Glomerular visceral epithelial cell (primary cell): Measurements from ENCODE around the gene CD99L2.

ENCODE experiments used
- DNase-seq: peaks from one replicate; pipeline ENCODE4 v3.0.0-alpha.2; 2016; ENCODE audit errors: extremely low spot score

The CD99L2 gene, protein sequence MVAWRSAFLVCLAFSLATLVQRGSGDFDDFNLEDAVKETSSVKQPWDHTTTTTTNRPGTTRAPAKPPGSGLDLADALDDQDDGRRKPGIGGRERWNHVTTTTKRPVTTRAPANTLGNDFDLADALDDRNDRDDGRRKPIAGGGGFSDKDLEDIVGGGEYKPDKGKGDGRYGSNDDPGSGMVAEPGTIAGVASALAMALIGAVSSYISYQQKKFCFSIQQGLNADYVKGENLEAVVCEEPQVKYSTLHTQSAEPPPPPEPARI

DNA sequence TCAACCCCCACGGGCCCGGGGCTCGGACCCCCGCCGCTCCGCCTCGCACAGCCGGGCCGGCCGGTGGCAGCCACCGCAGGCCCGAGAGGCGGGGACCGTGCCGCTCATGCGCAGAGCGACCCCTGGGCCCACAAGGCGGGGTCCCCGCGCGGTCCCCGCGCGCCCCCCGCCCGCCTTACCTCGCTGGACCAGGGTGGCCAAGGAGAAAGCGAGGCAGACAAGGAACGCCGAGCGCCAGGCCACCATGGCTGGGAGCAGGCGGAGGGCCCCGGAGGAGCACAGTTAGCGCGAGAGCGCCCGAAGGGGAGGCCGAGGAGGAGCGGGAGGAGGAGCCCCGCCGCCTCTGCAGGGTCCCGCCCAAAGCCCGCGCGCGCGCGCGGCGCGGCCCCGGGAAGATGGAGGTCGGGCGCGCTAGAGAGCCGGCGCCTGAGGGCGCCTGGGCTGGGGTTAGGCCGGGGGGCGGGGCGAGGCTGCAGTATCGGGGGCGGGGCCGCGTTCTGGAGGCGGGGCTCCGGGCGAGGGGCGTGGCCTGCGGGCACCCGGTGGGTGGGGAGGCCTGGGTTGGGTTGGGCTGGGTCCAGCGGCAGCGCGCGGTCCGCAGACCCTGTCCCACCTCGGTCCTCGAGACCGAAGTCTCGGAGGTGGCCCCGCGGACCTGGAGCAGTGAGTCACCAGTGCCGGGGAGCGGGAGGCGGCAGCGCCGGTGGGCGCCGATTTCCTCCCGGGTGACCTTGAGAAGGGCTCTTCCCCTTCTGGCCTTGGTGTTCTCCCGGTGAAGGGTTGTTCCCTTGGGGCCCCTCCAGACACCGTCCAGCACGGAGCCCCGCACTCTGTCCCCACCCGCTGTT, at the start of gene CD99L2:
TSS of gene CD99L2 (minus strand) at position 326 of the 848 bp plus-strand sequence. CDS start at position 246, 80 bp downstream.
- DNase-seq: peak; percentile 87

DNA sequence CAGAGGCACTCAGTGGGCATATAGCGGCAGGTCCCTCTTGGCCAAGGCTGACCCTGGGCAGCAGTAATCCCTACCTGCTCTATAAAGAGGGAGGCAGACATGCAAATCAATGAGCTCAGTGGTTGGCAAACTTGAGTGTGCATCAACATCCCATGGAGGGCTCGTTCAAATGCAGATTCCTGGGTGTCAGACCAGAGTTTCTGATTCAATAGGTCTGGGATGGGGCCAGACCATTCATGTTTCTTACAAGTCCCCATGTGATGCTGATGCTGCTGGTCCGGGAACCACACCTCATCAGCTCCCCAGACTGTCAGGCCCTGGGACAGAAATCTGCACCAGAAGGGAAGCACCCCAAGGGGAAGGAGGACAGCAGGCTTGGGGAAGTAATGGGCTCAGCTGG, 45.8 kb upstream of the CD99L2 start:
- DNase-seq: no peak

DNA sequence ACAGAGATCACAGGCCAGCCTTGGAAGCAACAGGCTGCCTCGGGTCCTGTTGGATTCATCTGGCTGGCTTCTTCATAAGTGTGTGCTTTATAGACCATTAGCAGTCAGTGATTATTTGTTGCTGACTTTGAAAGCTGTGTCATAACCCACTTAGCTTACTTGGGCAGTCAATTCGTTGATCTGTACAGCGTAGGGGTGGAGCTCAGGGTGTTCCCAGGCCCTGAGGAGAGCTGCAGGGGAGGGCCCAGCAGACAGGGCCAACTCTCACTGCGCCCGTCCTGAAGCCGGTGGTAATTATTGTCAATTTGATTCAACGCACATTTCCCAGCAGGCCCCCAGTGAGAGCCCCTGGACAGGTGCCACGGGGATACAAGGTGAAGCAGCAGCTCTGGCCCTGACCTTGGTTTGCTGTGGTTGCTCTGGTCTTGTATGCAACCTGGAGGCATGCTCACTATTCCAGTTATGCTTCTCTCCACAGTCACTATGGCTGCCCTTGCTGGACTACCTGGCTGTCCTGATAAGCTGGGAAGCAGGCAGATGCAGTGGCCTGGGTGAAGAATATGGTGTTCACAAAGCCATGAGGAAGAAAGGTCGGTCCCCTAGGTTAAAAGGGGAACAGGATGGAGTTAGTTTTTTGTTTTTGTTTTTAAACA, 44.6 kb upstream of the CD99L2 start:
- DNase-seq: no peak

DNA sequence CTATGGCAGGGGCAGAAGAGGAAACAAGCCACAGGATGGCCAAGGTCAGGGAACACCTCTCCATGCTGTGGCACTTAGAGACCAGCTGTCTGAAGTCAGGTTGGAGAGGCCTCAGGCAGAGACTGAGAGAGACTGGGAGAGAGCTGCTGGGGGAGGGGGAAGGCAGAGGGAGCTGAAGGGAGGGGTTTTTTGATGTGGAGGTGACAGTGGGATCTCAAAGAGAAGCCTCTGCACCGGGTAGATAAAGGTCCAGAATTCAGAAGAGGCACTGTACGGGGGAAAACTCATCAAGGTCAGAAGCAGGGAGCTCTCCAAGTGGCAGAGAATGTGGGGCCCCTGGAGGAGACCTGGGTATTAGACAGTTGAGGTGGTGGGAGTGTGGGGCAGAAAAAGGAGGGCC, 43.1 kb upstream of the CD99L2 start:
- DNase-seq: no peak

DNA sequence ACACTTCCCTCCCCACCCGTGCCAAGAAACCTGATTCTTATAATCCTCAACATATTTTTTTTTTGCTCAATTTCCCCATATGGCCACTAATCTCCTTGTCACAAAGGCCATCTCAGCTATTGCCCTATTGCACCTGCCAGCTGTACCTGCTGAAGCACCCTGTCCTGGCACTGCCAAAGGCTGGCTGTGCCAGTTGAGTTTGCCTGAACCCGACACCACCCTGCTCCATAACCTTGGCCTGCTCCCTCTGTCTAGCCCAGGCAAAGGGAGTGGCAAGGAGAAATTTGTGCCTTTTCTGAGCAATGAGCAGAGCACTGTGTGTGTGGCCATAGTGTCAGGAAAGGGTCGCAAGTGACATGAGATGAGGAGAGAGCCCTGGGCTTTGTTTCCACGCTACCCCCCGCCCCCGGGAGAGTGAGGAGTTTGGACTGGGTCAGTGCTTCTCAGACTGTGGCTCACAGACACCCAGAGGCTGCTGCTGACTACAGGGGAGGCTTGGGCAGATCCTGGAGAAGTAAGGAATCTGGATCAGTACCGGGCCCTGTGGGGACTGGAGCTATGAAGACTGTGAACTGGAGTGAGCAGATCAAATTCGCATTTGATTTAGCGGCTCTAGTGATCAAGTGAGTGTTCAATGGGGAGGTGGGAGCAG, 42.5 kb upstream of the CD99L2 start:
- DNase-seq: no peak

DNA sequence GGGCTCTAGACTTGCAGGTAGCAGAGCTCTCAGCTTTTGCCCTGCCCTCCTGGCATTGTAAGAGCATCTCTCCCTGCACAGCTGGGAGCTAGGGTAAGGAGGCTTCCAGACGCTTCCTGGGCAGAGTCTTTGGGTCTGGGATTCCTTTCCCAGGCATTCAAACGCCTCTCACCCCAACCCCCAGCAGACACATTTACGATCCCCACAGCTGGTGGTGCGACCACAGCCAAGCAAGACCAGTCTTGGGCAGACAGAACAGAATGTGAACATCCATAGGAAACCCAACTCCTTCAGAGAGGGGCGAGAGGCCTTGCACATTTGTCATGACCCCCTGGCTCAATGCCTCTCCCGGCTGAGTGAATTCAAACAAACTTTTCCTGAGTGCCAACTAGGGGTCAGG, 38.1 kb upstream of the CD99L2 start:
- no peak for DNase-seq

DNA sequence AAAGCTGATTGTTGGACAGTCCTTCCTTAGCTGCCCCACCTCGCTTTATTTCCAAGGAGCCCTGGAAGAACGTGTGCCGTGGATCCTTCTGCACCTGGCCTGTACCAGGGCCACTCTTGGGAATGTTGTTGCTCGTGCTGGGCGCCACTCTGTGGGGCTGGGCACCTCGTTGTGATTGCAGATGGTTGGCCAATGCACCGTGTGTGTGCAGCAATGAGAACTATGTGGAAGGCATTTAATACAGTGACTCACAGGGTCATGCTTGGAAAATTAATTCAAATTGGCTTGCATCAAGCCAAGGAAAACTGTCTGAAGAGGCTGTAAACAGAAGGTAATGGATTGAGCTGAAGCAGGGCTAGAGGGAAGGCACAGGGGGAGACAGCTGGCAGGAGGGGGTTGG, 37.0 kb upstream of the CD99L2 start:
- DNase-seq: peak; percentile 18

DNA sequence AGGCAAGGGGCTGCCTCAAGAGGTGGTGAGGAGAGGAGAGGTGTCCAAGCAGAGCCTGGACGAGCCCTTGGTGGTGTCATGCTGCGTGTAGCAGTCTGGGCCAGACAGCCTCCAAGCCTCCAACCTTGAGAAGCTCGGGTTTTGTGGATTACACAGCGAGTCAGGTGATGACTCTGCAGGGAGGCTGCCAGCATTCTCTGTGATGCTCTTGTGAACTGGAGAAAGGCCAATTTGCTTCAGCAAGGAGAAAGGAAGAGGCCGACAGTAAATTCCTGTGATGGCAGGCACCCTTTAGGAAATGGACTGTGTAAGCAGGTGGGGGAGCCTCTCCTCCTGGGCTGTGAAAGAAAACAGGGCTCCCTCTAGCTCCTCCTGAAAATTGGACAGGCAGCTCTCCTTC, 36.0 kb upstream of the CD99L2 start:
- DNase-seq: peak; percentile 57

DNA sequence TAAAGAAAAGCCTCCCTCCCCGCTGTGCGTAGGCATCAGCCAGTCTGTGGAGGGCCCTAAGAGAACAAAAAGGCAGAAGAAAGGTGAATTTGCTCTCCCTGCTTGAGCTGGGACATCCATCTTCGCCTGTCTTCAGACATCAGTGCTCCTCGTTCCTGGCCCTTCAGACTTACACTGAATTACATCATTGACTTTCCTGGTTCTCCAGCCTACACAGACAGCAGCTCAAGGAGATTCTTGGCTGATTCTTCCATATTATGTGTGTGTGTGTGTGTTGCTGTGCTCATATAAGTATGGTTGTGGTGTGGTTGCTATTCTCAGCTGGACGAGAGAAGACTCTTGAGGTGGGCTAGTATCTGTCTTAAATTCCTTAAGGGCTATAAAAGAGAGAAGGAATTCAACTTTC, 35.5 kb upstream of the CD99L2 start:
- DNase-seq: no peak

DNA sequence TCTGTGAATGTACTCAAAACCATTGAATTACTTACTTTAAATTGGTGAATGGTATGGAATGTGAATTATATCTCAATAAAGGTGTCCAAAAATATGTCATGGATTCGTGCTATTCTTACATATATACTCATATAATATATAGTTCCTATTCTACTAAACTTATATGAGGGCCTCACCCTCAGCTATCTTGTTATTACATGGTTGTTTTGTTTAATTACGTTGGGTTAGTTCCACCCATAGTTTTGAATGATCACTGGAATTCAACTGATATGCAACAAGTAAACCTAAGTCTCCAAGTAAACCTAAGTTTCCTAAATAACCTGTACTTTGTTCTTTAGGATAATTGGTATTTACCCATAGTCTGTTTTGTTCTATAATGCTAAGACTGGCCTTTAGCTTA, 30.6 kb upstream of the CD99L2 start:
- DNase-seq: no peak

DNA sequence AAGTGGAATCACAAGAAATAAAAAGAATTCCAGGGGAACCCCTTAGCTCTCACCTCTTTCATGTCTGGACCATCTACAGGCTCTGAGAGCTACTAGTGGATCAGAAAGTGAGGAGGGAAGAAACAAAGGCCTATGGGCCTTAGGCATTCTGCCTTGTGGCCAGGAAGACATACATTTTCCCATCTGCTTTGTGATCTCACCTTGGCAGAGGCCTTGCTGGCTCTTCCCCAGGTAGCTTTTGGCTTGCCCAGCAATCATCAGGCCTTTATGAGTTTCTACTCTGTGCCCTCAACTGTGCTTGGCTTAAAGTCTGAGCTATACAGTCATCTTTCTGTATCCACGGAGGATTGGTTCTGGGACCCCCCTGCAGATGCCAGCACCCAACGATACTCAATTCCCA, 28.3 kb upstream of the CD99L2 start:
- DNase-seq: no peak

DNA sequence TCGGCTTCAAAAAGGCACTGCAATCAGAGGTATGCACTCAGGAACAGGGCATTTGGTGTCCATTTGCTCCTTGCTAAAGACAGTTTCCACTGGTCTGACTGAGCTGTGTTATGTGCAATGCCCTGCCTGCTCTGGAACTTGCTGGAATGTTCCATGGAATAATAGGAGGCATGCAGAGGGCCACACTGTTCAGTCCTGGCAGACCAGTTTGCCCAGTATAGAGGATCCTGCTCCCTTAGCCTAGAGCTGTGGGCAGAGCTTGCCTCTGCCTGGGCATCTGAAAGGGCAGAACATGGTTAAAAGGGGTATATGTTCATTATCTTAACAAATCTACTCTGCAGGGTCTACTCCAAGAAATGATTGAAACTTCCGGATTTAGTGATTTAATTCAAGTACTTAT, 27.8 kb upstream of the CD99L2 start:
- no peak for DNase-seq

DNA sequence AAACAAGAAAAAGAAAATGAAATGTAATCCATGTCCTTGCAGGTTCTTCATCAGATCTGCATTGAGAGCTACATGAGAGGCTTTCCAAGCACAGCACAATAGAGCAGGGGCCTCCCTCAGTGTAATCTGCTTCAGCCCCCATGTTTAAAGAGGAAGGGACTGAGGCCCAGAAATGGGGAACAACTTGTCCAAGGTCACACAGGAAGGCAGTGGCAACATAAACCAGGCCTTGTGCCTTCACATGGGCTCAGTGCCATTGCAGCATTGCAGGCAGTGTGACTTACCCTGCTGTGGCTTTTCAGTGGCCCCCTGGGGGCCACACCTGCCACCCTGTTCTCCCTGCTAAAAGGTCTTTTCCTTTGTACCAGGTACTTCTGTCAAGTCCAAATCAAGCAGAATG, 20.9 kb upstream of the CD99L2 start:
- DNase-seq: no peak

DNA sequence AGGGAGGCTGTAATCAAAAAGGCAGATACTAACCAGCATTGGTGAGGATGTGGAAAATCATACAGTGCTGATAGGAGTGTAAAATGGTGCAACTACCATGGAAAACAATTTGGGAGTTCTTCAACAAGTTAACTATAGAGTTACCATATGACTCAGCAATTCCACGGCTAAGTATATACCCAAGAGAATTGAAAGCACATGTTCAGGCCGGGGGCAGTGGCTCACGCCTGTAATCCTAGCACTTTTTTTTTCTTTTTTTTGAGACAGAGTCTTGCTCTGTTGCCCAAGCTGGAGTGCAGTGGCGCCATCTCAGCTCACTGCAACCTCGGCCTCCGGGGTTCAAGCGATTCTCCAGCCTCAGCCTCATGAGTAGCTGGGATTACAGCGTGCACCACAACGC, 15.0 kb upstream of the CD99L2 start:
- no peak for DNase-seq

DNA sequence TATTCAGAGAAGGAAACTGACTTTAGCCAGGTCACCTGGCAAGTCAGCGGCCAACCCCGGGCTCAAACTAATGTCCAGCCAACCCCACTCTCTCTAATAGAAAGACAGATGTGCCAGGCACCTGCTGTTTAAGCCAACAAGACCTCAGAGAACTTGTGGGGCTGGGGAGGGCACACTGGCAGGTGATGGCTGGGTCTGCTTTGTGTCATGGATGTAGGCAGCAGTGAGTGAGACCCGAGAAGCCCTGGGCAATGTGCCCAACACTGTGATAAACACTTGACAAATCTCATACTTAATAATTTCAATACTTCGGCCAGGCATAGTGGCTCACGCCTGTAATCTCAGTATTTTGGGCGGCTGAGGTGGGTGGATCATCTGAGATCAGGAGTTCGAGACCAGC, 9.0 kb upstream of the CD99L2 start:
- DNase-seq: no peak

DNA sequence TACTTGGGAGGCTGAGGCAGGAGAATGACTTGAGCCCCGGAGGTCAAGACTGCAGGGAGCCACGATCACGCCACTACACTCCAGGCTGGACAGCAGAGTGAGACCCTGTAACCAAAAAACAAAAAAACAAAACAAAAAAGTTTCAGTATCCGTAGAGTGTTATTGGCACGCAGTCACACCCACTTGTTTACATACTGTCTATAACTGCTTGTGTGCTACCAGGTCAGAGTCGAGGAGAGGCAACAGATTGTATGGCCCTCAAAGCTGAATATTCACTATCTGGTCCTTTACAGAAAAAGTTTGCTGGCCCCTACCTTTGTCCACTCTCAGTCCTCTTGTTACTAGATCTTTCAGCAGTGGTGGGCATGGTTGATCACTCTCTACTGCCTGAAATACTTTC, 8.2 kb upstream of the CD99L2 start:
- no peak for DNase-seq

DNA sequence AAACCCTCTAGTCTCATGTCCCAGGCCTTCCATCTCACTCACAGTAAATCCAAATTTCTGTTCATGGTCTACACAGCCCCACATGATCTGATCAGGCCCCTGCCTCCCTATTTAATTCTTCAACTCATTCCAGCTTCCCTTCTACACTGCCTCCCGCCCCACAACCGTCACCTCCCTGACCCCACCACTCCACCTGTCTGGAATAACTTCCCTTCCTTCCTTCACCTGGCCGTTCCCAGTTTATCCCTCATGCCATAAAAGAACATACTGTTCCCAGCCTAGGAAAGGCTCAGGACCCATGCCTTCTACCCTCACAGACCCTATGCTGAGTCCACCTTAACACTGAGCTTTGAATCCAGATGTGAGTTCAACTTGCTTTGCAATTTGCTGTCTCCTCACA, 6.8 kb upstream of the CD99L2 start:
- DNase-seq: no peak

DNA sequence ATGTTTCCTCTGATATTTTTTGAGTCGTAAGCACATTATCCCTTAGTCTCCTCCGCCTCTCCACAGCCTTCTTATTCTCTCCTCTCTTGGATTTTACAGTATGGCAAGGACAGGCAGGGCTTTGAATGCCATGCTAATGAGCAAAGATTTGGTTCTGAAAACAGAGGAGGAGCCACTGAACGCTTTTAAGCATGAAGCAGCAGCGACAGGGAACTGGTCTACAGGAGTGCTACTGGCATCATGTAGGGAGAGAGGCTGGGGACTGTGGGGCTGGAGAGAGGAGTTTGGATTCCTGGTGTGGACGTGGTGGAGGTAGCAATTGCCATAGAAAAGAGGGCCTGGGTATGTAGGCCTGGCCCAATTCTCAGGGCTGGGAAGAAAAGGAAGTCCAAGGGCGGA, 4.6 kb upstream of the CD99L2 start:
- DNase-seq: no peak

DNA sequence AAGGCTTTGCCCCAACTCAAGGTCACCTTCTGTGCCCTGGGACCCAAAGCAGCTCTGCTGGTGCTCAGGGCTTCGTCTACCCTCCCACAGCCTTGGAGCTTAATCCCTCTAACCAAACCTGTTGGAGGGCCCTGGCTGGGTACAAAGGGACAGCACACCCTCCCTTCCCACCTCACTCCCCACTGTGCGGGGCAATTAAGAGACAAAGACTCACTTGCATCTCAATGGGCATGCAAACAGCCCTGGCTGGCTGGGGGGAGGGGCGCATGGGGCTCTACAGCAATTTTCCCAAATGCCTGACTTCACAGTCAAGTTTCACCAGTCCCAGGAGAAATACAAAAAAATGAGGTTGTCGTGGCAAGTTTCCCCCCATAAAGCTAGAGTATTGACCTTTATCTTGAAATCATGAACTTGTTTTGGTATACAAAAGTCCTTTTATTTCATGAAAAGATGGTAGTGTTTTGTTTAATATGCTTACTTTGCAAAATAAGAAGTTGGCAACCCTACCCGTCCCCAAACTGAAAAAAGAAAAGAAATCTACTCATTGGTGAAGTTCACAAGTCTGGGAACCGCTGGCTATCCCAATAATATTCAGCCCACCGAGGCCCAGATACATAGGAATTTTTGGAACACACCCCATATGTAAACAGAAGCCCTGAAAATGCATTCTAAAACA, 4.1 kb upstream of the CD99L2 start:
- DNase-seq: no peak

DNA sequence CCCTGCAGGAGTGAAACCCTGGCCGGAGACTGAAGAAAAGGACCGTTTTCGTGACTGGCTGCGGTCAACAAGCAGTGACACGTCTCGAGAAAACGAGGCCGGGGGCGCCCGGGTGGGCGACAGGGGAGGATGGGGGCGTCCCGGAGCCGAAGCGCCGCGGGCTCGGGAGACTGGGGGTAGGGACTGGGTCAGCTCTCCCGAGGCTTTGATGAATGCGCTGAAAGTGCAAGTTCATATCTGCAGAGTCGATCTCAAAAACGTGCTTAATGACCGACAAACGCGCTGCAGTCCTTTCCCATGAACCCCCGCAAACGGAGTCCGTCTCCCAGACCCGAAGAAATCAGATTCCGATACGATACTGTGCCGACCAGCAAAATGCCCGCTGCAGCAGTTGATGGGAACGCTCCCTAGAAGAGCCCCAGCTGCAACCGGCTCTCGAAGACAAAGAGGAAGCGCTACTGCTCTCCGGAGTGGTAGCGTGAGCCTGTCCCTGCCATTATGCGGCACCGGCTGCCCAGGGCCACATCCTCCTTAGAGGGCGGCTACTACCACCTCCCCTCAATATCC, 806 bp upstream of the CD99L2 start:
- DNase-seq: no peak
